ENCODE data around the gene RANBP6. TPM values are rescaled to one million over a fixed set of nuclear protein-coding genes. Genes with fewer than 3 reads are reported as not detected.

RANBP6 gene
- total RNA-seq, 1 donor from 2014 or later = 23.4 TPM

- intact Hi-C loops (cut with micrococcal nuclease) = no loop called here
- Histone ChIP-seq H3K27me3 (ENCODE audit: low read depth) (peaks cover 14% of the 10 kb centered on the region), H3K27ac (replicated peaks) (no peak overlapping the region), H3K9me3 (replicated peaks) (no peaks in the 10 kb centered on the region), H3K36me3 (no peaks in the 10 kb centered on the region), H3K4me3 (no peak overlapping the region), H3K4me1 (no peaks in the 10 kb centered on the region)
- no peak for TF ChIP-seq CTCF (IDR thresholded peaks at IDR 0.05; ENCODE audit: borderline replicate concordance)
- no peak for DNase-seq
Measured at GRCh38 chr9:6052293-6052919, 37.0 kb upstream of the RANBP6 start.

- intact Hi-C loops (cut with micrococcal nuclease) = no loop called here
- no peak overlapping the region for H3K4me3 ChIP-seq
- H3K36me3 ChIP-seq = no peaks in the 10 kb centered on the region
Measured at GRCh38 chr9:6051511-6051950, 36.1 kb upstream of the RANBP6 start.

GRCh38 chr9:6049798-6050197, 34.4 kb upstream of the RANBP6 start:
- no peak overlapping the region for H3K4me3 ChIP-seq
- no peak for DNase-seq
- no peaks in the 10 kb centered on the region for H3K9me3 ChIP-seq (replicated peaks)
- H3K4me1 ChIP-seq = peaks cover 6% of the 10 kb centered on the region
- no peak for TF ChIP-seq CTCF (IDR thresholded peaks at IDR 0.05; ENCODE audit: borderline replicate concordance)
- H3K27ac ChIP-seq (replicated peaks) = no peak overlapping the region
- intact Hi-C loops (cut with micrococcal nuclease) = no loop called here
- peaks cover 14% of the 10 kb centered on the region for H3K27me3 ChIP-seq (ENCODE audit: low read depth)
- no peaks in the 10 kb centered on the region for H3K36me3 ChIP-seq

More at GRCh38 chr9:6051511-6051950, 36.1 kb upstream of the RANBP6 start:
- Histone ChIP-seq H3K9me3 (replicated peaks) (no peaks in the 10 kb centered on the region), H3K27me3 (ENCODE audit: low read depth) (peaks cover 14% of the 10 kb centered on the region), H3K4me1 (no peaks in the 10 kb centered on the region), H3K27ac (replicated peaks) (no peak overlapping the region)
- DNase-seq = no peak
- no peak for TF ChIP-seq CTCF (IDR thresholded peaks at IDR 0.05; ENCODE audit: borderline replicate concordance)

GRCh38 chr9:6048039-6048438, 32.6 kb upstream of the RANBP6 start:
- no peak for TF ChIP-seq CTCF (IDR thresholded peaks at IDR 0.05; ENCODE audit: borderline replicate concordance)
- Histone ChIP-seq H3K9me3 (replicated peaks) (peaks cover 10% of the 10 kb centered on the region), H3K36me3 (no peaks in the 10 kb centered on the region), H3K4me1 (peaks cover 6% of the 10 kb centered on the region), H3K27me3 (ENCODE audit: low read depth) (peaks cover 14% of the 10 kb centered on the region), H3K4me3 (no peak overlapping the region), H3K27ac (replicated peaks) (no peak overlapping the region)
- DNase-seq = no peak
- intact Hi-C loops (cut with micrococcal nuclease) = no loop called here

GRCh38 chr9:6047020-6047419, 31.6 kb upstream of the RANBP6 start:
- Histone ChIP-seq H3K4me3 (no peak overlapping the region), H3K9me3 (replicated peaks) (peaks cover 11% of the 10 kb centered on the region), H3K27ac (replicated peaks) (no peak overlapping the region), H3K36me3 (no peaks in the 10 kb centered on the region), H3K4me1 (peaks cover 6% of the 10 kb centered on the region), H3K27me3 (ENCODE audit: low read depth) (peaks cover 14% of the 10 kb centered on the region)
- no peak for DNase-seq
- TF ChIP-seq CTCF (IDR thresholded peaks at IDR 0.05; ENCODE audit: borderline replicate concordance) = no peak
- intact Hi-C loops (cut with micrococcal nuclease) = no loop called here

All from left ventricle myocardium inferior (tissue), 1 donor.